ENCODE results near the gene INO80.

DNA sequence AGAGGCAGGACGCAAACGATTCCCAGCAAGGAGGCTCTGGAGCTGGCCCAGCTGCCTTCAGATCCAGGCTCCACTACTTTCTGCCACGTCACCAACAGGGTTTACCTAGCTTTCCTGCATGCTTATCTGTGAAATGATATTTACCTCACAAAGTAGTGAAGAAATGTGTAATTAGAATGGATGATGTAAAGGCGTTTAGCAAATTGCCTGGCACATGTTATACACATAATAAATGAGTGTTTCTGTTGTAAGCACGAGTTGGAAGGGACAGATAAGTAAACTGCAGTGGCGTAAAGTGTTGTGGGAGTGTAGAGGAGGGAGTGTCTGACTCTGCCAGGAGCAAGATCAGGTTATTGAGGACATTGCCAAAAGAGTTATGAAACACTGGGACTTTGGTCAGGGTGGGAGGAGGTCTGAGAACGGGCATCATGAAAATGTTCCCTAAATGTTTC is 166.3 kb downstream of the INO80 start:
- no peak for TF ChIP-seq EZH2 (IDR thresholded peaks at IDR 0.05; ENCODE audit: borderline replicate concordance, low read length)
- TF ChIP-seq, protein P1, sequence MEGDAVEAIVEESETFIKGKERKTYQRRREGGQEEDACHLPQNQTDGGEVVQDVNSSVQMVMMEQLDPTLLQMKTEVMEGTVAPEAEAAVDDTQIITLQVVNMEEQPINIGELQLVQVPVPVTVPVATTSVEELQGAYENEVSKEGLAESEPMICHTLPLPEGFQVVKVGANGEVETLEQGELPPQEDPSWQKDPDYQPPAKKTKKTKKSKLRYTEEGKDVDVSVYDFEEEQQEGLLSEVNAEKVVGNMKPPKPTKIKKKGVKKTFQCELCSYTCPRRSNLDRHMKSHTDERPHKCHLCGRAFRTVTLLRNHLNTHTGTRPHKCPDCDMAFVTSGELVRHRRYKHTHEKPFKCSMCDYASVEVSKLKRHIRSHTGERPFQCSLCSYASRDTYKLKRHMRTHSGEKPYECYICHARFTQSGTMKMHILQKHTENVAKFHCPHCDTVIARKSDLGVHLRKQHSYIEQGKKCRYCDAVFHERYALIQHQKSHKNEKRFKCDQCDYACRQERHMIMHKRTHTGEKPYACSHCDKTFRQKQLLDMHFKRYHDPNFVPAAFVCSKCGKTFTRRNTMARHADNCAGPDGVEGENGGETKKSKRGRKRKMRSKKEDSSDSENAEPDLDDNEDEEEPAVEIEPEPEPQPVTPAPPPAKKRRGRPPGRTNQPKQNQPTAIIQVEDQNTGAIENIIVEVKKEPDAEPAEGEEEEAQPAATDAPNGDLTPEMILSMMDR (IDR thresholded peaks at IDR 0.05; ENCODE audit: low read length): no peak

Measured in OCI-LY1 (cell line).